Measurements from ENCODE around the gene C3orf33.

Gene C3orf33

DNA sequence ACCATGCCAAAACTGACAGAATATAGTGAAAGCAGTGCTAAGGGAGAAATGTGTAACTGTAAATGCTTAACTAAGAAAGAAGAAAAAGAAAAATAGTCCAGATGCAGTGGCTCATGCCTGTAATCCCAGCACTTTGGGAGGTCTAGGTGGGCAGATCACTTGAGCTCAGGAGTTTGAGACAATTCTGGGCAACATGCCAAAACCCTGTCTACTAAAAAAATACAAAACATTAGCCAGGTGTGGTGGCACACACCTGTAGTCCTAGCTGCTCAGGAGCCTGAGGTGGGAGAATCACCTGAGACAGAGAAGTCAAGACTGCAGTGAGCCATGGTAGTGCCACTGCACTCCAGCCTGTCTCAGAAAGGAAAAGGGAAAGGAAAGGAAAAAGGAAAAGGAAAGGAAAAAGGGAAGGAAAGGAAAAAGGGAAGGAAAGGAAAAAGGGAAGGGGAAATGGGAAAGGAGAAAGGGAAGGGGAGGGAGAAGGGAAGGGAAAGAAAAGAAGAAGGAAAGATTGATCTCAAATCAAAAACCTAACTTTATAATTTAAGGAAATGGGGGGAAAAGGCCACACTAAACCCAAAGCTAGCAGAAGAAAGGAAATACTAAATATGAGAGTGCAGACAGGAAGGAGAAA, 20.3 kb downstream of the C3orf33 start:
- DNase-seq (ENCODE audit: low spot score), result no peak

DNA sequence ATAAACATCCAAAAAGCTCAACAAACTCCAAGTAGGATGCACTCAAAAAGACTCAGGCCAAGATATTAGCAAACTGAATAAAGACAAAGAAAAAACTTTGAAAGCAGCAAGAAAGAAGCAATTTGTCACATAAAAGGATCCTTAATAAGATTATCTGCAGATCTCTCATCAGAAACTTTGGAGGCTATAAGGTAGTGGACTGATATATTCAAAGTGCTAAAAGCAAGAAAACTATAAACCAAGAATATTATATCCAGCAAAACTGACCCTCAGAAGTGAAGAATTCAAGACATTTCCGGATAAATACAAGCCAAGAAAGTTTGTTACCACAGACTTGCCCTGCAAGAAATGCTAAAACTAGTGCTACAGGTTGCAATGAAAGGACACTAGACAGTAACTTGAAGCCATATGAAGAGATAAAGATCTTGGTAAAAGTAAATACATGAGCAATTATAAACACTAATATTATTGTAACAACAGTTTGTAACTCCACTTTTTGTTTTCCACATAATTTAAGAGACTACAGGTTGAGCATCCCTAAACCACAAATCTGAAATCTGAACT, 23.6 kb downstream of the C3orf33 start:
- DNase-seq (ENCODE audit: low spot score), result no peak

DNA sequence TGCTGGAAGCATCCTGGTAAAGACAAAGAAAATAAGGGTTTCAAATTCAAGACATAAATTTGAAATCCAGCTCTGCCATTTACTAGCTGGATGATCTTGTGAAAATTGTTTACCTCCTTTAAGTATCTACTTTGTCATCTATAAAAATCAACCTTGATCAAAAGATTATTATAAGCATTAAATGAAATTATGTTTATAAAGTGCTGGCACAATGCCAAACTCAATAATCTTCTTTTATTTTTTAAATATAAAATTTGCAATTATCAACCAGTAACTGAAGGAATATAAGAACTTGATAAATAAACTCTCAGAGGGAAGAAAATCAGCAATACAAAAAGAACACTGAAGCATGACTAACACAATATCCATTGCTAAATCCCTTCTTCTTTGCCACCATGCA, 25.8 kb downstream of the C3orf33 start:
- no peak for DNase-seq (ENCODE audit: low spot score)

DNA sequence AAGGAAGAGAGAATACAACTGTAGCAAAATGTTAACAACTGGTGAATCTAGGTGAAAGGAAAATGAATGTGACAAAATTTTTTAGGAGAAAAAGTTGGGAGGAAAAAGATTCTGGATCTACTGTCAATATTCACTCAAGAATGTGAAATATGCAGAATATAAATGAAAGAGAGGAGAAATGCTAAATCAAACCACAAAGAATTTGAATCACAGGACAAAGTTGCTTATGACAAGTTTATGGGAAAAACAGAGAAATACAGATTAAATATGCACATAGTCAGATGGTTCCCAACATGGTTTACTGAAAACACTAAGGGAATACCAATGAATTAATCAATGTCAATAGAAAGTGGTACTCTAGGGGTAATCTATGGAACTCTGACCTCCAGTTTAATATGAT, 27.6 kb downstream of the C3orf33 start:
- DNase-seq (ENCODE audit: low spot score), result no peak

DNA sequence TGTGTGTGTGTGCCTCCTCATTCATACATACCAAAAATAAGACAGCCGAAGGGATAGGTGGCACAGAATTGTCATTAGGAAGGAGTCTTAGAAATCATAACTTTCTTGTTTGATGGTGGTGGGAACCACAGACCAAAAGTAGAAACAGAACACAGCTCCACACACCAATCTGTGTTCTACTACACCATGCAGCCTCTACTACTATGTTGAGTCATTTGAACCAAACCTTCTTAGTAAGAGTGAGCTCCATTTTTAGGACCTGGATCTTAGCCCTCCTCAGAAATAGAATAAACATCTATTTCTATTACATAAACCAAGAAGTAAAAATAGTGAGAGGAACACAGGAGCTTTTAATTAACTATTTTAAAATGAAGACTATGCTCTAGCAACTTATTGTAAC, 33.3 kb downstream of the C3orf33 start:
- no peak for DNase-seq (ENCODE audit: low spot score)

DNA sequence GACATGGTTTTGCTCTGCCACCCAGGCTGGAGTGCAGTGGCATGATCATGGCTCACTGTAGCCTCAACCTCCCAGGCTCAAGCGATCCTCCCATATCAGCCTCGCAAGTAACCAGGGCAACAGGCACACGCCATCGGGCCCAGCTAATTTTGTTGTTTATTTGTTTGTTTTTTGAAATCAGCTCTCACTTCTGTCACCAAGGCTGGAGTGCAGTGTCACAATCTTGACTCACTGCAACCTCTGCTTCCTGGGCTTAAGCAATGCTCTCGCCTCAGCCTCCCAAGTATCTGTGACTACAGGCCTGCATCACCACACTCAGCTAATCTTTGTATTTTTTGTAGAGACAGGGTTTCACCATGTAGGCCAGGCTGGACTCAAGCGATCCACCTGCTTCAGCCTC, 35.0 kb downstream of the C3orf33 start:
- no peak for DNase-seq (ENCODE audit: low spot score)

DNA sequence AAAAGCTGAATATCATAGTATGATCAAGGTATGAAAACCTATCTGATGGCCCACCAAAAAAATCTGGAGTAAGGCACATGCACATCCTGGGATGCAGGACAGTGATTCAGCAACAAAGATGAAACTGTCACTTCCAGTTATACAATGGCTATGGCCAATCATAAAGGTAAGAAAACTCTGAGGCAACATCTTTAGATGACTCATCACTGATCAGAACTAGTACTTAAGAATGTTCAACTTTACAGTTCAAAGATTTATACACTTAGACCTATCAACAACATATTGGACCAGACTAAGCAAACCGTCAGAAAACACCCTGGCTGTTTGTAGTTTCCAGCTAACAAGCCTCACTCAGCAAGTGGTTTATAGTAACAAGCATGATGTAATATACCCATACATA, 39.9 kb downstream of the C3orf33 start:
- DNase-seq (ENCODE audit: low spot score), result no peak

DNA sequence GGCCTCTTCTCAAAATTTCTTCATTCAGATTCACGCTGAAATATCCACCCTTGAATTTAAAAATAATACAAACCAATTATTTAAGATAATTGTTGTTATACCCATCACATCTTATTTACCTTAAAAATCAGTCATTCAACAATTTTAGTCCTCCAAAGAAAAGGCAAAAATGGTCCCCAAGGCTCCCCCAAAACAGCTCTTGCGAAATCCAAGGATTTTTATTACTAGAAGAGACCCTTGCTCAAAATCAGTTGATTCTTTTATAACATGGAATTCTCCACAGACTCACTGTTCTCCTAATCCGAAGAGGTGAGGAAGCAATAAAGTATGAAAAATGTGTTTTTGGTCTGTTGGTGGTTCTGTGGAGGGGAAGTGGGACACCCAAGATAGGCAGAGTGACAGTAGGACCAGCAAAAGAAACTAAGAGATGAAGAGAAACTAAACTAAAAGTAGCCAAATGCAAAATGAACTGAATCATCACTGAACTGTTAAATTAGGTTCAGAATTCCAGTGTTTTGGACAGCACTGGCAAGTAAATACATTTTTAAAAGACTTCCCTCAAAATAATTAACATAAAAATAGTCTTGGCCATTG, 42.1 kb downstream of the C3orf33 start:
- DNase-seq (ENCODE audit: low spot score), result no peak

DNA sequence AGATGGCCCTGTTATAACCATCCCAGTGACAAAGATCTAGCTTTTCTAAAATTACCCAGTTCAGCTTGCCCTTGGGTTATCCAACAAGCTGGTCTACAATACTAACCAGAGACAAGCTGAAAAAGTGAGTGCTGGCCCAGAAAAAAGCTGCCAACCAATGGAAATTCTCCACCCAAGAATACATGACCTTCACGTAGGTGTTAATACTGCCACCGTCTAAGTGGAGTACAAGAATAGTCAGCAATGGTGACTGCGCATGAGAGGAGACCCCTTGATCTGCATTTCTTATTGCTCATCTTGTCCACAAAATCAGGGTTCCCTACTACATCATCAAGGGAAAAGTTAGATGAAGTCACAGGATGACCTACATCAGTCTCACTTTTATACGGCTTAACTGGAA, 45.4 kb downstream of the C3orf33 start:
- no peak for DNase-seq (ENCODE audit: low spot score)

DNA sequence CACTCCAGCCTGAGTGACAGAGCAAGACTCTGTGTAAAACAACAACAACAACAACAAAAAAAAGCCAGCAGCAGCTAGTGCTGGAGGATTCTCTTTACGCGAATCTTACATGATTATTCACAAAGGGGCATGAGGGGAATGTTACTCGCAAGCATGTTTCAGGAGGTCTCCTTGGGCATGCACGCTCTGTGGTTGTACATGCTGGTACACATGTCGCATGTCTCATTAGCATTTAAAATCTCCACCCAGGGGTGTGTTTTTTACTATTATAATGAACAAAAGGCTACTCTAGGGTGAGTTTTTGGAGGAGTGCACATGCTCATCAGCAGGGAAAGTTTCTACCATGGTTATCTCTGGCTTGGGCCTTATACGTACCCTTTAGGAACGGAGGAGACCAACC, 48.5 kb downstream of the C3orf33 start:
- DNase-seq (ENCODE audit: low spot score), result no peak

DNA sequence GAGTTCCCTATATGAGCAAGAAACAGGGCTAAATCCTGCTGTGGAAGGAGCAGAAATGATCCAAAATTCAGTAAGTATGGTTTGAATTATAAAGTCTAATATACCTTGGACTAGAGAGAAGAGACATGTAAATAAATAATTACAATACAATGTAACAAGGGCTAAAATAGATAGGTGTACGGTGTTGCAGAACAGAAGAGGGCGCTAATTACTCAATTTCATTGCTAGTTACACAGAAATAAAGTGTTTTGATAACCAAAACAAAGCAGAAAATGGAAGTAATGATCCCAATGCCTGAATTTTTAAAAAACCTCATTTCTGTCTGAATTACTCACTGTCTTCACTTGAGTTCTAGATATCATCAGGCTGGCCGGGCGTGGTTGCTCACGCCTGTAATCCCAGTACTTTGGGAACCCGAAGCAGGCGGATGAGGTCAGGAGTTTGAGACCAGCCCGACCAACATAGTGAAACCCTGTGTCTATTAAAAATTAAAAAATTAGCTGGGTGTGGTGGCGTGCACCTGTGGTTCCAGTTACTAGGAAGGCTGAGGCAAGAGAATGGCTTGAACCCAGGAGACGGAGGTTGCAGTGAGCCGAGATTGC, 52.9 kb downstream of the C3orf33 start:
- DNase-seq (ENCODE audit: low spot score), result peak; percentile 35

DNA sequence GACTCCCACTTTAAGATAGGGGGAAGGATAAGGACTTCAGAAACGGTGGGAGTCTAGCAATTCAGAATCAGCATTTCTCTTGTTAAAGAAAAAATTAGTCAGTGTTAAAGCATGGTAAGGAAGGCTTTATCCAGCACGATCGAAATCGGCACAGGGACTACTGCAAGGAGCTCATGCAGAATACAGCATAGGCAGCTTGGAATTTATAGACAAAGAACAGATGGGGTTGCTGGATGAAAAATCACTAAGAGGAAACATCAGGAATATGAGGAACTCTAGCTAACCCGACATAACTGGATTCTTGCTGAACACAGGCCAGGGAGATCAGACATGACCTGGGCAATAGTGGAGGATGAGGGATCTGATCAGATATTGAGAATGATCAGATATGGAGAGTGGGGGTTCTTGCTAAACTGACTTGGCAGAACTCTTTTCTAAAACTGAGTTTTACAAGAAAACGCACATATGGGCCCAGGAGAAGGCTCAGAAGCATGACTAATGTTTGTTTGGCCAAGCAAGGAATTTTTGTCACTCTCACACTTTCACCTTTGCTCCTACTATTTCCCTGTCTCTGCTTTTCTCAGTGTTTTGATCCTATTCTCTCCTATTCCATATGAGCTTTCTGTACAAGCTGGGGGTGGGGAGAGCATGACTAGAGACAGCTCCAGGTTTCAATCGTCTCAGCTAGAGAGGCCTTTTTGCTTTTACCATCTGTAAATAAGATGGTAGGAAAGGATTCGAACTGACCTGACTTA, 57.3 kb downstream of the C3orf33 start:
- no peak for DNase-seq (ENCODE audit: low spot score)

DNA sequence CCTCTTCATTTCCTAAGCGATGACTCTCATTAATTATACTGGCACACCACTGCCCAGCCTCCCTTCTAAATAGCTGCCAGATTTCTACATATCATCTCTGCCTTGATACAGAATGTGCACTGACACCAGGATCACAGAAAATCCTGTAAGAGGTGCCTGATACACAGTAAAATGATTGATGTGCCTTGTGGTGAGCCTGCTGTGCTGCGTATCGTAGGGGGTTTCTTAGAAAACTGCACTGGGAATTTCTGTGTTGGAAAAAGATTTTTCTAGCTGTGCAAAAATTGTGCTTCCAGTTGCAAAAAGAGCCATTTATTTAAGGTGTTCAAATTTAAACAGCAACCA, 58.2 kb downstream of the C3orf33 start:
- DNase-seq (ENCODE audit: low spot score), result no peak

DNA sequence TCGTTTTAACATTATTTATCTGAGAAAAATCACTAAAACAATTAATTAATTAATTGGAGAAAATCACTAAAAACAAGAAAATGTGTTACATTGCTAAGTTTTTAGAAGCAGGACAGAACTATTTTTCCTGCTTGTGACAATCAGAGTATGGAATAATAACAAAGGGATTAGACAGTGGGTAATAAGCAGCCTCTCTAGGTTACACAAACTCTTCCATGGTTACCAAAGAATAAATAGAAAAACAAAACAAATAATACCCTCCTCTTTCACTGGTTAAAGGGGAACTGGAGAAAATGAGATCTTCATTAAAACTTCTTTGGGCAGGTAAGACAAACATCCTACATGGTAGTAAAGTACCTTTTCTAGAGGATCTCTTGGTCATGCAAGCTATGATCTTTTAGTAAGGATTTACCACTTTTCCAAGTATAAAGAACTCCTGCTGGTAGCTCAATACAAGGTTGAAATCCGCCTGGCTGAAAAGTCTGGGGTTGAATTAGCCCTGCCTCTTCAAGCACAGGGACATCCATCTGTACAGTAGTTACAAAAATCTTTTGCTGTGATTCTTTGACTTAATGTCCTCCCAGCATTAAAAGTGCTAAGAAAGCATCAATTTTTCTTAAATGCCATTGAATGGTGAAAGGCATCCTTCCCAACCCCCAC, 58.7 kb downstream of the C3orf33 start:
- DNase-seq (ENCODE audit: low spot score), result no peak

DNA sequence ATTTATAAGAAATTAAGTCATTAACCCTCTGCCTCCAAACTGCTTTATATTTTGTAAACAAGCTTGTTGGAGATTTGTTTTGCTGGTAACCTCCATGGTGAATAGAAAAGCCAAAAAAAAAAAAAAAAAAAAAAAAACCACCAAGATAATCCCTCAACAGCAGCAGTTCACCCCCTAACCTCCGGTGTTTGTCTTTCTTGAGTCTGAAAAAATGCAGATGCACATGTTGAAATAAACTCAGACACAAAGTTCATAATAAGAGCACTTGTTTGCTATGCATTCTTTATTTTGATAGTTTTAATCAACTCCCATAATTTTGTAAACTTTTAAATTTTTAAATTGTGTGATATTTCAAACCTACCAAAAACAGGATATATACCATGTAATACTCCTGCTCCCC, 59.4 kb downstream of the C3orf33 start:
- DNase-seq (ENCODE audit: low spot score), result no peak

DNA sequence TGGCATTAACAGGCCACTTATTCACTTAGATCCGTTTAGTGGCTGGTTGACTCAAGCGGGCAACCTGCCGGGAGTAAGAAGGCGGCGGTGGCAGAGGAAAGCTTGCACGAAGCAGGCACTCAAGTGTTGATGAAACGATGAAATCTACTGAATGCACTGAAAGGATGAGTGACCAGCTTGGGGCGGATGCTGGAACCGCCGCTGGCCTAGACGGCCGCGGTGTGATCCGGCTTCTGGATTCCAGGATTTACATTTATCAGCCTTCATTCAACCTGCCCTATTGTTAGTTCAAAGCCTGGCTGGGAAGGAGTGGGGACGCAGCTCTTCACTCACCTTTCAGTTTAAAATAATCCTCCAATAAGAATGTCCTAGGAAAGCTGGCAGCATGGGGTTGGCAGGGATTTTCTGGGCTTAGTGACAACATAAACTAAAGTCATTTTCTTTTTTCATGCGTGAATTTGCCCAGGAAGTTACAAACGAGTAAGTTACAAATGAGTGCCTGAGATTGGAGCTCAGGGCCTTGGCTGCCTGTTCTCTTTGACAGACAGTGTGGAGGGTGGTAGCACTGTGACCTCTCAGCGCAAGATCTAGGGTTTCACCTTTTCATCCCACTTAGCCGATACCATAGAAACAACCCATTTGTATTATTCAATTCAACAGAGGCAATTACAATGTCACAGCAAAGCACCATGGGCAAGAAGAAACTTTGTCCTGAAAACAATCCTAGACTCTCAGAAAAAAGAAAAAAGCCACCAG, 60.1 kb downstream of the C3orf33 start:
- peak; percentile 78 for DNase-seq (ENCODE audit: low spot score)

DNA sequence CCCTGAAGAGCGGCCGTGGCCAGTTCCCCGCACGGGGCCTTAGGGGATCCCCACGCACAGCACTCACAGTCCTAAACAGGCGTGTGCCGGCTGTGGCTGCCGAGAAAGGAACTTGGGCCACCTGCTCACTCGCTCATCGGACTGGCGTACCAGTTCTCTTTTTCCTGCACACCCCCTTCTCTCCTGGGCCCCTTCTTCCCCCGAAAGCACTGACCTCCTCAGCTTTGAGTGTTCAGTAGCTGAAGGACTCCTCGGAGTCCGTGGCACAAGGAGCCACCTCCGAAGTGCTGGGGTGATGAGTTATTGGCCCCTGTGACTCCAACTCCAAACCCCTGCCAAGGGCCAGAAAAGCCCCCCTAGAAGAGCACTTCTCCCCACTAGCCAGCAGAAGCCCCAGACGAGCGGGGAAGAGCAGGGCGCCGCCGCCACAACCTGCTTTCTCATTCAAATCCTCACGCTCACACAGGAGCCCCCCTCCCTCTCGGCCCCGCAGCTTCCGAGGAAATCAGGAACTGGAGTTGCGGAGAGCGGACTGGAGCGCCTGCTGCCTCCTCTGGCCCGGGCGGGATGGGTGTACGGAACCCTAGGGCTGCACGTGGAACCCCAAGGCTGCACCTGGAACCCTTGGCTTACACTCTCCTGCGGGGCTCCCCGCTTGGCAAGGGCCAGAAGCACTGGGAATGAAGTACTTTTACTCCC, 61.3 kb downstream of the C3orf33 start, which contains the start of gene PLCH1:
PLCH1 (minus strand) TSS at position 446 of the 699 bp plus-strand sequence. CDS start 40,847 bp downstream, outside the sequence.
- DNase-seq (ENCODE audit: low spot score), result peak; percentile 89

DNA sequence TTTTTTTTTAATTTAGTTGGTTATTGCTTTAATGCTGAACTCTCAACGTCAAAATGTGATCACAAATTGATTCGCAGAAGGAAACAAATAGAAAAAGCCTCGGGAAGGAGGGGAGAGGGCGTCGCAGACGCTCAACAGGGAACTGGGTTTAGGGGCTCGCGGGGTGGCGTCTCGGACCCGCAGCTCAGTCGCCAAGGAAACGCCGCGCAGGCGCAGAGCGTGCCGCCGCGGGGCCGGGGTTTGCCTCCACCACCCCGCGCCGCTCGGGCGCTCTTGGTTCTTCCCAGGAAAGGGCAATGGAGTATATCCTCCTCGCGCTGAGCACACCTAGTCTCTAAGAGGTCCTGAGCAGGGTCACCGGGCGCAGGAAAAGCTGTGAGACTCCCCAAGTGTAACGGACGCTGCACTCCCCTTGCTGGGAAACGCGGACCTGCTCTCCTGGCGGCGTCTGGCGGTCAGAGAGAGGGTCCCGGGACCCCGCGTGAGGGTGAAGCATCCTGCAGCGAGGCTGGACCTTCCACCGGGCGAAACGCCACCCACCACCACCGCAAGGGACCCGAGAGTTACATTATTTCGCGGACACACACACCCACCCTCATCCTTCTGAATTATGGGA, 62.0 kb downstream of the C3orf33 start:
- peak; percentile 93 for DNase-seq (ENCODE audit: low spot score)

DNA sequence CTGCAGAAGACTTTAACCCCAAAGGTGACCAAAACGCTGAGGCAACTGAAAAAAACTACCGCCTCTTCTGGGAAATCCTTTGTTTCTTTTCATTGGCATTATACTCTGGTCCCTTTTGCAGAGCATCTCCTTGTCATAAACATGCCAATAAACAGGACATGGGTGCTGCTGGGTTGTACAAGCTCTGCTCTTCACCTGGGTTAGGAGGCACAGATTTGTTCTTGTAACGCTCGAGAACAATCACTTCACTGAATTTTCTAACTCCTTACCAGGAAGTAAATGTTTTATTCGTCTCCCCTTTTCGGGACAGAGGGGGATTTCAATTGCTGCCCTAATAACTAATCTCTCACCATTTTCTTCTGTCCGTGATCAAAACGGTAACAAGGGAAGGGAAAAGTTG, 62.5 kb downstream of the C3orf33 start:
- no peak for DNase-seq (ENCODE audit: low spot score)

DNA sequence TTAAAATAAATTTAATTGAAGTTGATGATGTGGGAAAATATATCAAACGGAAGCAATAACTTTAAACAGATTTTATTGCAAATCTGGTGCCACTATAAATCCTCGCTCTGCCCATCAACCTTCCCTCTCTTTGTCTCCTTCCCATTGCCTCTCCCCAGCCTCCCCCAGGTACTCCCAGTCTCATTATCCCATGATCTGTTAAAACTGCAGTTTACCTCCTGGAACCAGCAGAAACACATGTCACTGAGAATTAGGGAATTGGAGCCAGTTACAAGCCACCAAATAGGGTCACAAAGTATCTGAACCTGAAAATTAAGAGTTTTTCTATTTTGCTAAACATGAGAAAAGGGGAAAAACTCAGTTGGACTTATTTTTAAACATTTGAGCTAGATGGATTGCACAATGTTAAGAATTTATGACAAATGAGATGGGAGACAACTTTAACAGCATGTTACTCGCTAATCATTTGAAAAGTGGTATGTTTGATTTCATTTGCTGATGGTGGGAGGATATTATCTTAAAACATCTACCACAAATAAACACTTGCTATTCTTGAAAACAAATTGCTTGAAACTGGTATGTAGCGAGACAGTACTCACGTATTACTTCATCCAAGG, 63.6 kb downstream of the C3orf33 start:
- DNase-seq (ENCODE audit: low spot score), result no peak
